ENCODE results near the gene LAIR1.

LAIR1 gene

GRCh38 chr19:54403054-54403453 is 38.3 kb upstream of the LAIR1 start:
- FAIRE-seq (no peak), DNase-seq (ENCODE audit: insufficient read length, low spot score) (no peak)
- TF ChIP-seq CTCF (IDR thresholded peaks at IDR 0.05; ENCODE audit: insufficient read depth, missing control alignments) = no peak

GRCh38 chr19:54400913-54401312 is 36.2 kb upstream of the LAIR1 start:
- no peak for DNase-seq (ENCODE audit: insufficient read length, low spot score)
- FAIRE-seq = no peak
- no peak for TF ChIP-seq CTCF (IDR thresholded peaks at IDR 0.05; ENCODE audit: insufficient read depth, missing control alignments)

- FAIRE-seq (no peak), DNase-seq (ENCODE audit: insufficient read length, low spot score) (no peak)
- no peak for TF ChIP-seq CTCF (IDR thresholded peaks at IDR 0.05; ENCODE audit: insufficient read depth, missing control alignments)
Measured at GRCh38 chr19:54399189-54399588, 34.5 kb upstream of the LAIR1 start.

- no peak for TF ChIP-seq CTCF (IDR thresholded peaks at IDR 0.05; ENCODE audit: insufficient read depth, missing control alignments)
- no peak for DNase-seq (ENCODE audit: insufficient read length, low spot score)
- FAIRE-seq = no peak
Measured at GRCh38 chr19:54395685-54396084, 31.0 kb upstream of the LAIR1 start.

GRCh38 chr19:54393381-54393780 is 28.6 kb upstream of the LAIR1 start:
- no peak for FAIRE-seq

GRCh38 chr19:54392105-54392504 is 27.4 kb upstream of the LAIR1 start:
- no peak for TF ChIP-seq CTCF (IDR thresholded peaks at IDR 0.05; ENCODE audit: insufficient read depth, missing control alignments)
- no peak for FAIRE-seq
- no peak for DNase-seq (ENCODE audit: insufficient read length, low spot score)

More at GRCh38 chr19:54393381-54393780, 28.6 kb upstream of the LAIR1 start:
- no peak for TF ChIP-seq CTCF (IDR thresholded peaks at IDR 0.05; ENCODE audit: insufficient read depth, missing control alignments)
- DNase-seq (ENCODE audit: insufficient read length, low spot score) = no peak

GRCh38 chr19:54391589-54392061 is 26.9 kb upstream of the LAIR1 start:
- TF ChIP-seq CTCF (IDR thresholded peaks at IDR 0.05; ENCODE audit: insufficient read depth, missing control alignments) = no peak
- no peak for DNase-seq (ENCODE audit: insufficient read length, low spot score)
- FAIRE-seq = no peak
